ENCODE results near the gene ENPP3.
"Not testable (repeated sequence)": the region's sequence is repeated elsewhere in the genome, so short reads cannot be mapped to it uniquely, and the experiment has no call there.

ENPP3 gene

DNA sequence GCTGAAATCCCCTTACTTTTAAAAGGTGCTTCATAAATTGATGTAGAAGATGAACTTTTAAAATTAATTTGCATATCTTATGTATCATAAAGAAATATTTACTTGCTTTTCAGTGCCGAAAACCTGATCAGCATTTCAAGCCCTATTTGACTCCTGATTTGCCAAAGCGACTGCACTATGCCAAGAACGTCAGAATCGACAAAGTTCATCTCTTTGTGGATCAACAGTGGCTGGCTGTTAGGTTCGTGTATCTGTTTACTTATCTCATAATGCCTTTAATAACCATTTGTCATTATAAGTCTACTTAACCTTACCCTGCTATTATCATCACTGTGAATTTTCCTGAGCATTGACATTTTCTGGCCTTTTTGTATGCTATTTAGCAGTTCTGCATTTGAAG is 56.3 kb downstream of the ENPP3 start:
- no peak for TF ChIP-seq POLR2A (IDR thresholded peaks at IDR 0.05; ENCODE audit: low read depth, low read length)
- no peak for TF ChIP-seq TAF1 (IDR thresholded peaks at IDR 0.05; ENCODE audit: borderline replicate concordance, low read depth, low read length)
- TF ChIP-seq POLR2AphosphoS5 (IDR thresholded peaks at IDR 0.05; ENCODE audit: low read depth, low read length) = no peak
- no peak for DNase-seq (ENCODE audit: insufficient read length)

GRCh38 chr6:131694832-131695426 is 57.8 kb downstream of the ENPP3 start:
- FAIRE-seq (no peak), DNase-seq (ENCODE audit: insufficient read length) (peak; percentile 14)
- no peak for TF ChIP-seq TAF1 (IDR thresholded peaks at IDR 0.05; ENCODE audit: borderline replicate concordance, low read depth, low read length)

More for the DNA sequence above, 56.3 kb downstream of the ENPP3 start:
- FAIRE-seq = no peak

GRCh38 chr6:131696956-131697355 is 59.9 kb downstream of the ENPP3 start:
- DNase-seq (ENCODE audit: insufficient read length) (no peak), FAIRE-seq (no peak)
- TF ChIP-seq POLR2AphosphoS5 (IDR thresholded peaks at IDR 0.05; ENCODE audit: low read depth, low read length) (no peak), POLR2A (IDR thresholded peaks at IDR 0.05; ENCODE audit: low read depth, low read length) (no peak), TAF1 (IDR thresholded peaks at IDR 0.05; ENCODE audit: borderline replicate concordance, low read depth, low read length) (no peak)

DNA sequence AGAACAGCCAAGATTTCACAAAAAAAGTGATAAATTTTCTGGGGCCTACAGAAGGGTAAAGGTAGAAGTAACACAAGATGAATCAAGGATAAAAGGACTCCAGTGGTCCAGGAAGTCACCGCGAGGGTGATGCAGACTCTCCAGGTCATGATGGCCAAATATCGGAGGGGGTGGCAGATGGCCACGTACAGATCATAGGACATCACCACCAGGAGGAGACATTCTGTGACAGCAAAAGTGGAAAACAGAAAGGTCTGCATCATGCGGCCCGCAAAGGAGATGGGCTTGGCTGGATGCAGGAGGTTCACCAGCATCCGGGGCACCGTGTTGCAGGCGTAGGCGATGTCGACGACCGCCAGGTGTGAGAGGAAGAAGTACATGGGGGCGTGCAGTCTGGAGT is 63.7 kb downstream of the ENPP3 start:
- FAIRE-seq; DNase-seq (ENCODE audit: insufficient read length): not testable (repeated sequence)

DNA sequence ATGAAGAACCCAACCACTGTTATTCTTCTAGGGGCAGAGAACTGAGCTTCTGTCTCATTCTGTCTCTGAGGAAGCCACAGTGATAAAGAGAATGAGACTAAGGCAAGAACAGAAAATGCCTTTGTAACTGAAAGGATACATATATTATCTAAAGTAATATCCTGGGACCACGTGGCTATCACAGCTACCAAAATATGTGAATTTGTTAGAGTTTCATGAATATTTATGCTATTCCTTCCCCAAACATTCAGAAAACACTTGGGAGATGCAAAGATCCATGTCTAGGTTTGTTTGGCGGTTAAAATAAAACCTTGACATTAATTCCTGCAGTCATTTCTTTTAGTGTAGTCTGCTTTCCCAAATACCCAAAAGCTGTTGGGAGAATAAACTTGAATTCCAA is 66.8 kb downstream of the ENPP3 start:
- not testable (repeated sequence) for FAIRE-seq; DNase-seq (ENCODE audit: insufficient read length)

GRCh38 chr6:131710917-131711316 is 73.8 kb downstream of the ENPP3 start, which contains the start of gene CTAGE9:
CTAGE9 (minus strand) TSS chr6:131711017; CDS start chr6:131711017, 0 bp downstream.
- not testable (repeated sequence) for FAIRE-seq; DNase-seq (ENCODE audit: insufficient read length)

DNA sequence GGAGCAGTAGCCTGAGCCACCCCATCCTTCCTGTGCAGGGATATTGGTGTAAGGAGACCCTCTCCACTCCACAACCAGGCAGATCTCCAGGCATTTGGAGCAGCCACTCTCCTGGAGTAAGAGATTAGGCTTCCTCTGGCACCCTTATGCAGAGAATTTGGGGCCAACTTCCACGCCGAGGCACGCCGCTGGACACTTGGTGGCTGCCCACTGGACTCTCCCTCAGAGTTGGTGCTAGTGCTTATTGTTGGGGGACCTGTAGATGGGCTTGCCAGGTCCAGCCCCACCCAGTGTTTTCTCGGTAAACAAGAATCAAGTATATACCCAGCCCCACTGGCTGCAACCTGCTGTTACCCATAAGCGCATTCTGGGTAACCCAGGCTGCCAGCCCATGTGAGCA is 78.5 kb downstream of the ENPP3 start:
- not testable (repeated sequence) for DNase-seq (ENCODE audit: insufficient read length); FAIRE-seq

DNA sequence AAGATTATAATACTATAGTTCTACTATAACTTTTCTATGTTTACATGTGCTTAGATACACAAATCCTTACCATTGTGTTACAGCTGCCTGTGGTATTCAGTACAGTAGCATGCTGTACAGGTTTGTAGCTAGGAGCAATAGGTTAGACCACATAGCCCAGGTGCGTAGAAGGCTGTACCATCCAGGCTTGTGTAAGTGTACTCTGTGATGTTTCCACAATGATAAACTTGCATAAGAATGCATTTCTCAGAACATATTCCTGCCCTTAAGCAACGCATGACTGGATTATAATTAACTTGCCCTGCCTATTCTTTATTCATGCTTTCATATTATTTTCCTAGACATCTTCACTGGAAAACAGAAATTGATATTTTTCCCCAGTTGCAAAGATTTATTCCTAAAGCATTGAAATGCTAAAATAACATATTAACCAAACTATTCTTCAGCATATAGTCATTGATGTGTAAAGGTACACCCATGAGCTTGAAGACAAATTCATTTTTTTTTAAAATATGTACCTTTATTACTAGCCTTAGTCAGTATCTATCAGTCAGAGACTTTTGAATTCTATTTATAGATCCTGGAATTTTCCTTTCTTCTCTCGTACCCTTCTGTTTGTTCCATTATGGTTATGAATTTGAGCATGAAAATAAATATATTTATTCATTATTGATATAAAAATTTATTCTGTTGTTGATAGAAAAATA is 80.9 kb downstream of the ENPP3 start:
- TF ChIP-seq TAF1 (IDR thresholded peaks at IDR 0.05; ENCODE audit: borderline replicate concordance, low read depth, low read length) (no peak), POLR2A (IDR thresholded peaks at IDR 0.05; ENCODE audit: low read depth, low read length) (no peak), POLR2AphosphoS5 (IDR thresholded peaks at IDR 0.05; ENCODE audit: low read depth, low read length) (no peak)
- DNase-seq (ENCODE audit: insufficient read length) (no peak), FAIRE-seq (no peak)

DNA sequence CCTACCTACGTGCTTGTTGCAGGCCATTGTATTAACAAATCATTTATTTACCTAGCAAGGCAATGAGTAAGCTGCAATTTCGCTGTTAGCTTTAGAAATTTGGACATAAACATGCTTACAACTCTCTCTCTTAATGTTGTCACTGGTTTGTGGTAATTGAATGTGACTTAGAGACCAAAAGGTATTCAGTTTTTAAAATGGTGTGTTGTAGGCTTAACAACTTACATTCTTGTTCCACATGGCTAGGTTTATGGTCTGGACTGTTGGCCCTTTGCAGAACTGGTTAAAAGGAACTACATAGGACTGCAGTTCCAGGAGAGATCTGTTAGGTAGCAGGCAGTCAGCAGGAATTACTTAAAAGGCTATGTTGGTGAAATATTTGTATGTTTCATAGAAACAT is 84.1 kb downstream of the ENPP3 start:
- FAIRE-seq (no peak), DNase-seq (ENCODE audit: insufficient read length) (no peak)
- TF ChIP-seq POLR2AphosphoS5 (IDR thresholded peaks at IDR 0.05; ENCODE audit: low read depth, low read length) = no peak
- TF ChIP-seq POLR2A (IDR thresholded peaks at IDR 0.05; ENCODE audit: low read depth, low read length) = no peak
- no peak for TF ChIP-seq TAF1 (IDR thresholded peaks at IDR 0.05; ENCODE audit: borderline replicate concordance, low read depth, low read length)

DNA sequence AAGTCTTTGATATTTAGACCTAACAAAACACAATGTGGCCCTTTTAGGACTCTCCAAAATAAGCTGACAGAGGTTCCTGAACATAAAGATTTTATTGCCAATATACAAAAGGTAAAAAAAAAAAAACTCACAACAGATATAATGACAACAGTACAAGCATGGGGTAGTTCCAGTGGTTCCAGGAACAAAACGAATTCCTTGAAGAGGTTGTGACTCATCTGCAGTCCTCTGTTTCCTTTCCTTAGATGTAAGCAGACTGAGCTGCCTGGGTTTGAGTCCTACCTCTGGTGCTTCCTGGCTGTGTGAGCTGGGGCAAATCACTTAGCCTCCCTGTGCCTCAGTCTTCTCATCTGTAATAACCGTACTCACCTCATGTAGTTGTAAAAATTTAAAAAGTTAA is 87.0 kb downstream of the ENPP3 start:
- FAIRE-seq (no peak), DNase-seq (ENCODE audit: insufficient read length) (no peak)
- no peak for TF ChIP-seq POLR2A (IDR thresholded peaks at IDR 0.05; ENCODE audit: low read depth, low read length)

DNA sequence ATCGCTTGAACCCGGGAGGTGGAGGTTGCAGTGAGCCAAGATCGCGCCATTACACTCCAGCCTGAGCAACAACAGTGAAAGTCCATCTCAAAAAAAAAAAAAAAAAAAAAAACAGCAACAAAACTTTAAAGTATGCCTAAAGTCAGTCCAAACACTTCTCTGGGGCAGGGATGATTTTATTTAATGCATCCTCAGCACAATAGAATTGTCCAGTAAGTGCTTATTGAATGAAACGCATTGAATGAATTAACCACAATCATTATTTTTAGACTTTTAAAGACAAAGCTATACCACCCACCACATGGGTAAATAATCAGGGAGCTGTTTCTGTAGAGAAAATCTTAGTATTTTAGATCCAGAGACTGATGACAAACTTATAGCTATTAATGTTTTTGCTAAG is 90.4 kb downstream of the ENPP3 start:
- no peak for TF ChIP-seq POLR2AphosphoS5 (IDR thresholded peaks at IDR 0.05; ENCODE audit: low read depth, low read length)
- no peak for TF ChIP-seq POLR2A (IDR thresholded peaks at IDR 0.05; ENCODE audit: low read depth, low read length)
- TF ChIP-seq TAF1 (IDR thresholded peaks at IDR 0.05; ENCODE audit: borderline replicate concordance, low read depth, low read length) = no peak
- DNase-seq (ENCODE audit: insufficient read length) = no peak
- no peak for FAIRE-seq

- DNase-seq (ENCODE audit: insufficient read length) = no peak
- no peak for FAIRE-seq
- TF ChIP-seq POLR2AphosphoS5 (IDR thresholded peaks at IDR 0.05; ENCODE audit: low read depth, low read length) (no peak), POLR2A (IDR thresholded peaks at IDR 0.05; ENCODE audit: low read depth, low read length) (no peak)
These were observed 90.8 kb downstream of the ENPP3 start for GRCh38 chr6:131727868-131728267.

DNA sequence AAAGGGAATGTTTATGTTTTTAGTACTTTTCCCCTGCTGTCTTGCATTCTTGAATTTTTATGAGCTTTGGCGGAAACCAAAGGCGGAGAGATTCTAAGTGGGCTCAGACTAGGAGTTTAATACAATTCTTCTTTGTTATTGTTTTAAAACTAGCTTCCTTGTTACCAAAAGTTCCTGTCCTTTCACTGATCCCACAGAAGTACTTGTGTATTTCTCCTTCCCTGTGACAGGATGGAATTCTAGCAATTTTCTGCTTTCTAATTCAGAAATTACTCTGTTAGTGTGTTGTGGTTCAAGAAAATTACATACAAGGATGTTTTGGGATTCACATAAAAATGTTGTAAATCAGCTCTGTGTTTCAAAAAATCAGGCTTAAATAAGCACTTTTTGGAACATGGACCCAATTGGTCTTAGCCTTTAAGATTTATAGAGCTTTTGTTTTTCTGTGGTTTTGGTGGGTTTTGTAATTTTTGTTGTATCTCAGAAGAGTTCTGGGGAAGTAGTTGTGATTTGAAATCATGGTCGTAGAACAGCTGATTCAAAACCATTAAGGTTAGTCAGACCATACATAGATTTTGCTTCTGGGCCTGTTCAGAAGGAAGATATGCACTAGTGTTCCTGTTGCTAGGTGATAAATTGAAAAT is 91.3 kb downstream of the ENPP3 start:
- no peak for DNase-seq (ENCODE audit: insufficient read length)
- TF ChIP-seq POLR2A (IDR thresholded peaks at IDR 0.05; ENCODE audit: low read depth, low read length) (no peak), POLR2AphosphoS5 (IDR thresholded peaks at IDR 0.05; ENCODE audit: low read depth, low read length) (no peak), TAF1 (IDR thresholded peaks at IDR 0.05; ENCODE audit: borderline replicate concordance, low read depth, low read length) (no peak)
- FAIRE-seq = no peak
